Measurements from ENCODE around the gene SNX33. TPM values are rescaled to one million over a fixed set of nuclear protein-coding genes. Genes with fewer than 3 reads are reported as not detected.
A peak's percentile ranks its signal among the peaks of the same experiment; 100 is the strongest.

SNX33 gene
- total RNA-seq, 1 donor from 2014 or later = 28.9 TPM

- Histone ChIP-seq H3K9me3 (no peaks in the 10 kb centered on the region), H3K4me1 (peaks cover 75% of the 10 kb centered on the region), H3K27me3 (ENCODE audit: low read depth) (no peaks in the 10 kb centered on the region), H3K4me3 (no peak overlapping the region), H3K27ac (no peak overlapping the region), H3K36me3 (peaks cover 53% of the 10 kb centered on the region)
- ATAC-seq (no peak), DNase-seq (no peak)
- intact Hi-C loops (cut with DNase I) = no loop called here
- TF ChIP-seq CTCF (IDR thresholded peaks at IDR 0.05) = no peak
Observed at GRCh38 chr15:75655931-75656330, 8.2 kb downstream of the SNX33 start.

GRCh38 chr15:75656331-75656730 lies 8.6 kb downstream of the SNX33 start:
- no peak for ATAC-seq
- Histone ChIP-seq H3K4me1 (peaks cover 73% of the 10 kb centered on the region), H3K9me3 (no peaks in the 10 kb centered on the region), H3K27ac (no peak overlapping the region), H3K27me3 (ENCODE audit: low read depth) (no peaks in the 10 kb centered on the region), H3K36me3 (peaks cover 53% of the 10 kb centered on the region), H3K4me3 (no peak overlapping the region)
- intact Hi-C loops (cut with DNase I) = no loop called here
- TF ChIP-seq CTCF (IDR thresholded peaks at IDR 0.05) = no peak
- no peak for DNase-seq

- Histone ChIP-seq H3K27me3 (ENCODE audit: low read depth) (no peaks in the 10 kb centered on the region), H3K4me1 (peaks cover 73% of the 10 kb centered on the region), H3K36me3 (peaks cover 53% of the 10 kb centered on the region), H3K9me3 (no peaks in the 10 kb centered on the region), H3K27ac (no peak overlapping the region), H3K4me3 (no peak overlapping the region)
- ATAC-seq (no peak), DNase-seq (no peak)
- intact Hi-C loops (cut with DNase I) = no loop called here
- no peak for TF ChIP-seq CTCF (IDR thresholded peaks at IDR 0.05)
Observed at GRCh38 chr15:75656813-75657212, 9.1 kb downstream of the SNX33 start.

GRCh38 chr15:75659141-75659771 lies 11.5 kb downstream of the SNX33 start:
- Histone ChIP-seq H3K9me3 (no peaks in the 10 kb centered on the region), H3K4me3 (no peak overlapping the region), H3K27me3 (ENCODE audit: low read depth) (no peaks in the 10 kb centered on the region), H3K4me1 (peaks cover 60% of the 10 kb centered on the region), H3K27ac (peak overlapping the region; percentile 18), H3K36me3 (peaks cover 55% of the 10 kb centered on the region)
- TF ChIP-seq CTCF (IDR thresholded peaks at IDR 0.05) = no peak
- ATAC-seq (no peak), DNase-seq (no peak)
- intact Hi-C loops (cut with DNase I) = no loop called here

GRCh38 chr15:75659928-75660645 lies 12.4 kb downstream of the SNX33 start:
- H3K36me3 ChIP-seq = peaks cover 47% of the 10 kb centered on the region
- TF ChIP-seq CTCF (IDR thresholded peaks at IDR 0.05) = no peak
- no peak for DNase-seq
- no peak overlapping the region for H3K4me3 ChIP-seq
- H3K4me1 ChIP-seq = peaks cover 60% of the 10 kb centered on the region
- no peaks in the 10 kb centered on the region for H3K9me3 ChIP-seq
- no peaks in the 10 kb centered on the region for H3K27me3 ChIP-seq (ENCODE audit: low read depth)
- no peak for ATAC-seq
- peak overlapping the region; percentile 89 for H3K27ac ChIP-seq
- intact Hi-C loops (cut with DNase I) = no loop called here
